ENCODE measurements around the gene SYNE1. TPM values are rescaled to one million over a fixed set of nuclear protein-coding genes. Genes with fewer than 3 reads are reported as not detected.
A peak's percentile ranks its signal among the peaks of the same experiment; 100 is the strongest.

SYNE1 gene
- total RNA-seq, 2 experiments from 2014 or later: 17.7 to 24.0 TPM

DNA sequence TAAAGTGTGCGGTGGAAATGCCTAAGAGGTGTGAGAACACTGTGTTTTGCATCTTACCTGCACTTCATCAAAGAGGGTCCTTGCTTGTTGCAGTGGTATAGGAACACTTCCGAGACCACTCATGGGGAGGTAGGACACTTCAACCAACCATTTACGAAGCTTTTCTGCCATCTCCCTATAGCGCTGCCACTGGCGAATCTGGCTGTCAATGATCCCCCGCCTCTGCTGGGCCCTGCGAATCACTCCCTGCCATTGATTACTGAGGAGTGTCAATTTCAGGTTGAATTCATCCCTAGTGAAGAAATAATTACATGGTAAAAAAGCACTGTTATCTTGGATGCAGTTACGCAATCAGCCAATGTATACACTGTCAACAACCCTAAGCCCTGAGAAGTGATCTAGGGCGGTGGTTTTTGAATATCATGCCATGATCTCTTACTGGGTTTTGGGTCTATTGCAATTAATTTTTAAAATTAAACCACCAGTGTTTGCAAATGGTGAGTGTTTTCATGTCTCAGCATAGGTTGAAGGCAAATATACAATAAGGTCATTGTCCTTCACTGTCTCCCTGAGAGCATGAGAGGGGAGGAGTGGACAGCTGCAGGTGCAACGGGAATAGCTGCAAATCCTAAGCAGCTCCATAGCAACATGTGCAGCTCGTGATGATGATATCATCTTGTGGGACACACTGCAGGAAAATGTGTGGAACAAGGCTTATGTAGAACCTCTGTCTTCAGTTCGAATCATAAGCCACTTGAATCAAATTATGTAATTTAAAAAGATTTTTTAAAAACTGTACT, 429.0 kb downstream of the SYNE1 start:
- Mint-ChIP-seq H3K9me3 (no peaks in the 10 kb centered on the region), H3K27me3 (ENCODE audit: low read depth) (no peaks in the 10 kb centered on the region), H3K36me3 (ENCODE audit: low read depth) (peaks cover 26% of the 10 kb centered on the region), H3K27ac (no peak overlapping the region), H3K4me1 (ENCODE audit: low read depth) (peaks cover 6% of the 10 kb centered on the region), H3K4me3 (no peak overlapping the region)
- intact Hi-C loops (cut with micrococcal nuclease): loop anchor here (5.0 kb wide), 1 partner anchor 149 kb away; no protein-coding TSS in a partner anchor
- CTCF ChIA-PET: interaction anchor here (1.3 kb wide), 1 partner anchor 14 kb away, joined by 3 read pairs; no protein-coding TSS in a partner anchor
- DNase-seq: no peak

DNA sequence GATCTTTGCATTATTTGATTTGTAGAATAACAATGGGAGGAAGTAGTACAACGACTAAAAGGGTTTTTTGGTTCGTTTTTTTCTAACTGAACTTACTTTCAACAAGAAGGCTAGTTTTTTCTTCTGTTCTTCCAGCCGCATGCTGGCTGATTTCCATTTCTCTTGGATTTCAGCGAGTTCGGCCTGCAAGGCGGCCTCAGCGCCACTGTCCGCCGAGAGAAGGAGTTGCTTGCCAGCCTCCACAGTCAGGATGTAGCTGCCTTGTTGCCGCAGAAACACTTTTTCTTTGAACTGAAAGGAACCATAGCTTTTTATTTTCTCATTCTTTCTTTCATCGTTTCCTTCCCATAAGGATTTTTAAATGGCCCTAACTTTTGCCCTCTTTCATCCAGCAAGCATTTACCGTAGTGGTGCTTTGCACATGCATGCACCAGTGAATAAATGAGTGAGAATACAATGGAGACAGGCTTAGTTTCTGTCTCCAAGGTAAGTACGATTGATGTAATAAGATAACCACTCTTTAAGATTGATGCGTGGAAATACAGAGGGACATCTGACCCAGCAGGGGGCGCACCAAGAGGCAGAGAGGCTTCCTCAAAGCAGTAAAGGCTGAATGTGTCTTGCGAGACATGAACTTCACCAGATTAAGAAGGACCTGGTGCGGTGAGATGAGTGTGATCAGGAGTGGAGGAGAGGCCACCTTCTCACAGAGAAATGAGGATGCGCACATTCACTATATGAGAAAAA, 430.9 kb downstream of the SYNE1 start:
- Mint-ChIP-seq H3K27ac (no peak overlapping the region), H3K4me3 (no peak overlapping the region), H3K27me3 (ENCODE audit: low read depth) (no peaks in the 10 kb centered on the region), H3K4me1 (ENCODE audit: low read depth) (peaks cover 6% of the 10 kb centered on the region), H3K36me3 (ENCODE audit: low read depth) (peaks cover 27% of the 10 kb centered on the region), H3K9me3 (no peaks in the 10 kb centered on the region)
- CTCF ChIA-PET: interaction anchor here (0.6 to 1.3 kb wide), 6 partner anchors 12 to 69 kb away, joined by 3 to 5 read pairs (median 4); no protein-coding TSS in a partner anchor
- intact Hi-C loops (cut with micrococcal nuclease): loop anchor here (1.0 to 5.0 kb wide), 3 partner anchors 62 to 151 kb away; no protein-coding TSS in a partner anchor
- peak; percentile 66 for DNase-seq

DNA sequence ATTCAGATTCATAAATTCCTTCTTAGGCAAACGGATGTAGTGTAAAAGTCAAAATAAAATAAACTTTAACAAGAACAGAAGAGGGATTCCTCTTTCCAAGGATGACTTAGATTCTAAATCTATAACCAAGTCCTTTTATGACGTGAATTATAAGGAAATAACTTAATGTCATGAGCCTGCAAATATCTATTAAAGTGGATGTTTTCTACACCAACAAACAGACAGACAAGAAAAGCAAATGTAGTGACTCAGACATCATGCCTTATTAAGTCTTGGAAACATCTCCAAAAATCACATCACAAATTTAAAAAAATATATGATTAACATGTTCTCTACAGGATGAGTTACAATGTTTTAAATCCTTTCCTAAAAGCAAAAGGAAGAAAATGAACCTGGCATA, 432.6 kb downstream of the SYNE1 start:
- intact Hi-C loops (cut with micrococcal nuclease): no loop called here
- CTCF ChIA-PET: no interaction called here
- peaks cover 6% of the 10 kb centered on the region for H3K4me1 Mint-ChIP-seq (ENCODE audit: low read depth)
- H3K27ac Mint-ChIP-seq: no peak overlapping the region
- H3K9me3 Mint-ChIP-seq: no peaks in the 10 kb centered on the region
- DNase-seq: no peak
- peaks cover 29% of the 10 kb centered on the region for H3K36me3 Mint-ChIP-seq (ENCODE audit: low read depth)
- H3K27me3 Mint-ChIP-seq (ENCODE audit: low read depth): no peaks in the 10 kb centered on the region
- no peak overlapping the region for H3K4me3 Mint-ChIP-seq

DNA sequence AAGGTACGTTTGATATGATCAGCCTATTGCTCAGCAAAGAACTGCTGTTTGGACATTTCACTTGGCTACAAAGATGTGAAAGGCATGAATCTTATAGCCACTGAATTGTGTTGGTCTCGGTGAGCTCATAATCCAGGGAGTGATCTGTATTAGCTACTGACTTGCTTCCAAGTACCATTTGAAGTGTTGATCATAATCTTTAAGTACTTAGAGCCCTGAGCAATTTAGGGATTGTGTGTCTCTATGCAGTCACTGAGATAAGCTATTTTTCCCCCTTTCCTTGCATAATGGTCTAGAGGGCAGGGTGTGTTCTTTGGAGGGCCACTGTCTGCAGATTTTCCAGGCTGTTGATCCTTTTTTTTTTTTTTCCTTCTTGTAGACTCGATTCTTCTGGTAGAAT, 436.0 kb downstream of the SYNE1 start:
- Mint-ChIP-seq H3K27ac (no peak overlapping the region), H3K4me3 (no peak overlapping the region), H3K36me3 (ENCODE audit: low read depth) (peaks cover 30% of the 10 kb centered on the region), H3K9me3 (no peaks in the 10 kb centered on the region), H3K4me1 (ENCODE audit: low read depth) (peaks cover 11% of the 10 kb centered on the region), H3K27me3 (ENCODE audit: low read depth) (no peaks in the 10 kb centered on the region)
- DNase-seq: no peak
- intact Hi-C loops (cut with micrococcal nuclease): no loop called here
- CTCF ChIA-PET: interaction anchor here (0.5 kb wide), 2 partner anchors 525 to 1391 kb away, joined by 3 to 4 read pairs; no protein-coding TSS in a partner anchor

DNA sequence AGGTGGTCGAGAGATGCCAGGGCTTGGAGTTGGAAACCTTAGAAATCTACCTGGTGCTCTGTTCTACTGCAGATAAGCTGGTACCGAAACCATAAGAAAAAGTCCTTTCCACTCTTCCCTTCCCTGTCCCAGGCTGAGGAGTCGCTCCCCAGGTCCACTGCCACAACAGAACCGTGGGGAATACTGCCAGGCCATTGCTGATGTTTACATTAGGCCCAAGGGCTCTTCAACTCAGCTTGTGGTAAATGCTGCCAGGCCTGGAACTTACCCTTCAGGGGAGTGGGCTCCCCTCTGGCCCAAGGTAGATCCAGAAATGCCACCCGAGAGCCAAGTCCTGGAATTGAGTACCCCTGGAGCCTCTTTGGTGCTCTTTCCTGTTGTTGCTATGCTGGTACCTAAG, 441.3 kb downstream of the SYNE1 start:
- no peak overlapping the region for H3K4me3 Mint-ChIP-seq
- no peak overlapping the region for H3K27ac Mint-ChIP-seq
- H3K4me1 Mint-ChIP-seq (ENCODE audit: low read depth): peaks cover 22% of the 10 kb centered on the region
- intact Hi-C loops (cut with micrococcal nuclease): no loop called here
- peaks cover 35% of the 10 kb centered on the region for H3K36me3 Mint-ChIP-seq (ENCODE audit: low read depth)
- H3K27me3 Mint-ChIP-seq (ENCODE audit: low read depth): no peaks in the 10 kb centered on the region
- peaks cover 21% of the 10 kb centered on the region for H3K9me3 Mint-ChIP-seq
- CTCF ChIA-PET: no interaction called here
- DNase-seq: no peak

DNA sequence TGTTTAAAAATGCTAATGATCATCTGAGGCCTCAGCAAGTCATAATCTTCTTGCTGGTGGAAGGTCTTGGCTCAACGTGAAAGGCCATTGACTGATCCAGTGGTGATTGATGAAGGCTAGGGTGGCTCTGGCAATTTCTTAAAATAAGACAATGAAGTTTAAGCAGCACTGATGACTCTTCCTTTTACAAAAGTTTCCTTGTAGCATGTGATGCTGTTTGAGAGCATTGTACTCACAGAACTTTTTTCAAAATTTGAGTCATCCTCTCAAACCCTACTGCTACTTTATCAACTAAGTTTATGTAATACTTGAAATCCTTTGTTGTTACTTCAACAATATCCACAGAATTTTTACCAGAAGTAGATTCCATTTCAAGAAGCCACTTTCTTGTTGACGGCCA, 447.4 kb downstream of the SYNE1 start:
- Mint-ChIP-seq H3K27ac (peak overlapping the region; percentile 64), H3K4me1 (ENCODE audit: low read depth) (peaks cover 62% of the 10 kb centered on the region), H3K4me3 (no peak overlapping the region), H3K9me3 (peaks cover 23% of the 10 kb centered on the region), H3K27me3 (ENCODE audit: low read depth) (no peaks in the 10 kb centered on the region), H3K36me3 (ENCODE audit: low read depth) (peaks cover 17% of the 10 kb centered on the region)
- CTCF ChIA-PET: no interaction called here
- DNase-seq: no peak
- intact Hi-C loops (cut with micrococcal nuclease): no loop called here

DNA sequence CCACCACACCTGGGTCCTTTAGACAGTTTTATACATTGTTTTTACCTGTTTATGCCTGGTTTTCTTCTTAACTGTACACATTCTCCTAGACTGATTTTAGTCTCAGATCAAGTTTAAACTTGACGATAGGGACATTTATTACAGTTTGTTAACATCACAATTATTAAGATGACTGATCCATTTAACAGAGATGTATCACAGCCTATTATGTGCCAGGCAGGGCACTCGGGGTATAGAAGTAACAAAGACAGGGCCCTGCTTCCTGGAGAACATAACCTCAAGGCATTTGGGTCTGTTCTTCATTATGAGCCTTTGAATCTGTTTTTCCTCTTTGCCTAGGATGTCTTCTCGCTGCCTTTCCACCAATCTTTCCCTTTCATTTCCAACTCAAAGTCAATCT, 449.2 kb downstream of the SYNE1 start:
- intact Hi-C loops (cut with micrococcal nuclease): no loop called here

DNA sequence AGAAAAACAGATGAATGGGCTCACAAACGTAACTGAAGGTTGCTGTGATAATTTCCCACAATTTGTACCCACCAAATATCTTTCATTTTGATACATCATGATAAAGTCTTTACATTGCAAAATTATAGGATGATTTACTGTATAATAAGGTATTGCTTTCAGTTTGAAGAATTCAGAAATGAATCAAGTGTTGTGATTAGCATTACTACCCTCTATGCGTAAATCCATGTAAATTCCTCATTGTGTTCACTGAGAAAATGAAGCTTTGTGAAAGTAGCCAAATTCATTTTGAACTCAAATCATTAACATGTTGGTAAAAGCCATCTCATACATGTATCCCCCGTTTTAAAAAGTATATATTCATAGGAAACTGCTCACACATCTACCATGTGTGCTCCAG, 450.3 kb downstream of the SYNE1 start:
- peak overlapping the region; percentile 94 for H3K27ac Mint-ChIP-seq
- intact Hi-C loops (cut with micrococcal nuclease): no loop called here
- no peak for DNase-seq
- H3K4me3 Mint-ChIP-seq: peak overlapping the region; percentile 17
- H3K27me3 Mint-ChIP-seq (ENCODE audit: low read depth): no peaks in the 10 kb centered on the region
- H3K36me3 Mint-ChIP-seq (ENCODE audit: low read depth): peaks cover 8% of the 10 kb centered on the region
- H3K4me1 Mint-ChIP-seq (ENCODE audit: low read depth): peaks cover 69% of the 10 kb centered on the region
- H3K9me3 Mint-ChIP-seq: peaks cover 11% of the 10 kb centered on the region
- CTCF ChIA-PET: no interaction called here

More for the DNA sequence above, 449.2 kb downstream of the SYNE1 start:
- H3K36me3 Mint-ChIP-seq (ENCODE audit: low read depth): peaks cover 12% of the 10 kb centered on the region
- no peaks in the 10 kb centered on the region for H3K27me3 Mint-ChIP-seq (ENCODE audit: low read depth)
- CTCF ChIA-PET: no interaction called here
- H3K4me1 Mint-ChIP-seq (ENCODE audit: low read depth): peaks cover 67% of the 10 kb centered on the region
- no peak overlapping the region for H3K27ac Mint-ChIP-seq
- DNase-seq: no peak
- no peak overlapping the region for H3K4me3 Mint-ChIP-seq
- H3K9me3 Mint-ChIP-seq: peaks cover 19% of the 10 kb centered on the region

DNA sequence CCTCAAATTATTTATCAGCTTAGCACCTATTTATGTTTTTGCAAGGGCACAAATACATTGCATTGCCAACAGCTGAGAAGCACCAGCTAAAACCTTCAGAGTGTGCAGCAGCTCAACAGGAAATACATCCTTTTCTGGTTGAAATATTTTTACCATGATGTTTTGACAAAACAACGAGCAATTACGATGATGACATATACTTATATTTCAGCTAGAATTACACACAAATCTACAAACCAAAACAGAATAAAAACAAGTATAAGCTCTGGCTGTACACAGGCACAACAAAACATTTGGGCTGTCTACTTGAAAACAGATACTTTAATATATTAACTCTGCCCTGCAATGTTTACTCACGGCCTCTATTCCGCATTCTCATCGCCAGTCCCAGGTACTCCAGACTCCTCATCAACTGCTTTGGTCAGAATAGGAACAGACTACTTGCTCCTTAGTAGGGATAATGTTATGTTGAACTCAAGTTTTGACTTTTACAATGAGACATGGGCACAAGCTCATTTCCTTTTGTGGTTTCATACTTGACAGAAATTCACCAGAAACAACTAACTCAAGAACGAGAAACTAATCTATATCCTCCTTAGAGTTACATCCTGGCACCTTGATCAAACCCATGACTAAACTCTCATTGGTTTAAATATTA, 452.1 kb downstream of the SYNE1 start:
- intact Hi-C loops (cut with micrococcal nuclease): loop anchor here (1.0 to 5.0 kb wide), 10 partner anchors 14 to 817 kb away; partner anchors contain the start of genes MTRF1L and RMND1
- Mint-ChIP-seq H3K4me3 (peak overlapping the region; percentile 79), H3K9me3 (peaks cover 2% of the 10 kb centered on the region), H3K36me3 (ENCODE audit: low read depth) (peaks cover 6% of the 10 kb centered on the region), H3K4me1 (ENCODE audit: low read depth) (peaks cover 69% of the 10 kb centered on the region), H3K27ac (peak overlapping the region; percentile 94), H3K27me3 (ENCODE audit: low read depth) (no peaks in the 10 kb centered on the region)
- CTCF ChIA-PET: interaction anchor here (0.9 to 1.8 kb wide), 6 partner anchors 11 to 54 kb away, joined by 4 to 12 read pairs (median 5); no protein-coding TSS in a partner anchor
- peak; percentile 24 for DNase-seq

DNA sequence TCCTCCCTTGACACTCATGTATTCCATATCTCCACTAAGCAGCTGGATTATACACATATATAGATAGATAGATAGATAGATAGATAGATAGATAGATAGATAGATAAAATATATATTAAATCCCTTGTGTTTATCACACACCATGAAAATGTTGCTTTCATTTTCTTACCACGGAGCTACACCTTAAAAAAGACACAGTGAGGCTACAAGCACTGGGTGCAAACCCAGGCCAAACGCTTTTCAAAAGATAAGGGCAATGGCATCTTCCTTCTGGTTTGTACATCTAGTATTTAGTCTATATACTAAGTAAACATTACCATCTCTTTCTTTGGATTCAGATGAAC, 452.6 kb downstream of the SYNE1 start:
- Mint-ChIP-seq H3K27ac (peak overlapping the region; percentile 94), H3K9me3 (no peaks in the 10 kb centered on the region), H3K27me3 (ENCODE audit: low read depth) (no peaks in the 10 kb centered on the region), H3K4me1 (ENCODE audit: low read depth) (peaks cover 65% of the 10 kb centered on the region), H3K36me3 (ENCODE audit: low read depth) (peaks cover 7% of the 10 kb centered on the region), H3K4me3 (peak overlapping the region; percentile 79)
- intact Hi-C loops (cut with micrococcal nuclease): loop anchor here (2.0 to 5.0 kb wide), 4 partner anchors 428 to 818 kb away; partner anchors contain the start of gene MTRF1L
- DNase-seq: no peak
- CTCF ChIA-PET: interaction anchor here (0.6 to 1.8 kb wide), 5 partner anchors 10 to 49 kb away, joined by 3 to 12 read pairs (median 5); no protein-coding TSS in a partner anchor

DNA sequence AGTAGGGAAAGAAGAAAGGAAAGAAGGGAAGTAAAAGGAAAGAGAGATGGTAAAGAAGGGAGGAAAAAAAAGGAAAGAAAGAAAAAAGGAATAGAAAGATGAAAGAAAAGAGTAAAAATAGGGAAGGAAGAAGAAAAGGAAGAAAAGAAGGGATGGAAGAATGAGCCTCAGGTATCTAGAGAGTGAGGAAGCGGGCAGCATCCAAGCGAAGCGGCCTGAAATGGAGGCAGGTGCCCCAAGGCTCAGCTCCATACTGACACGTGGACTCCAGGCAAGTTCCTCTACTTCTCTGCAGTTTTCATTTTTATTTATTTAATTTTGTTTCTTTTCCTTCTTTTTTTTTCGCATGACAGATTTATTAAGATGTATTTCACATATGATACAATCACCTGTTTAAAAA, 456.6 kb downstream of the SYNE1 start:
- intact Hi-C loops (cut with micrococcal nuclease): loop anchor here (5.0 kb wide), 1 partner anchor 822 kb away; the partner anchor contains the start of gene MTRF1L
- Mint-ChIP-seq H3K27me3 (ENCODE audit: low read depth) (no peaks in the 10 kb centered on the region), H3K9me3 (no peaks in the 10 kb centered on the region), H3K4me3 (no peak overlapping the region), H3K27ac (no peak overlapping the region), H3K36me3 (ENCODE audit: low read depth) (peaks cover 12% of the 10 kb centered on the region), H3K4me1 (ENCODE audit: low read depth) (peaks cover 37% of the 10 kb centered on the region)
- no peak for DNase-seq
- CTCF ChIA-PET: no interaction called here

DNA sequence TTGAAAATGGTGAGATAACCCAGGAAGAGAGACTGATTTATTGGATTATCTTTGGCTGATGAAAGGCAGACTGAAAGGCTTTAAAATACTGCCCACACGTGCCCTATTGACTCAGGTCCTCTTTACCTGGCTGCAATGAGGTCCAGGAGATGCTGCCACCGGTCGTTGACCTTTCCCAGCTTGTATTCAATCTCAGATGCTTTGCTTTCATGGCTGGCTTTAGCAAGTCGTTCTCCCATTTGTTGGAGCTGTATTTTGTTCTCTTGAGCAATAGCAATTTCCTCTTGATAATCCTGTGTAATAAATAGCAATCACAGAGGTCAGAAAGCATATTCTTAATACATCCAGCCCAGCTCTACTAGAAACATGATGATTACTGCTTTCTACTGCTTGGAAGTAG, 460.9 kb downstream of the SYNE1 start:
- no peak overlapping the region for H3K27ac Mint-ChIP-seq
- peaks cover 43% of the 10 kb centered on the region for H3K4me1 Mint-ChIP-seq (ENCODE audit: low read depth)
- DNase-seq: no peak
- intact Hi-C loops (cut with micrococcal nuclease): no loop called here
- peaks cover 30% of the 10 kb centered on the region for H3K36me3 Mint-ChIP-seq (ENCODE audit: low read depth)
- H3K9me3 Mint-ChIP-seq: no peaks in the 10 kb centered on the region
- CTCF ChIA-PET: interaction anchor here (1.0 kb wide), 1 partner anchor 24 kb away, joined by 3 read pairs; no protein-coding TSS in a partner anchor
- no peak overlapping the region for H3K4me3 Mint-ChIP-seq
- no peaks in the 10 kb centered on the region for H3K27me3 Mint-ChIP-seq (ENCODE audit: low read depth)
